Measurements from ENCODE around the gene YAE1. TPM values are rescaled to one million over a fixed set of nuclear protein-coding genes. Genes with fewer than 3 reads are reported as not detected.
A peak's percentile ranks its signal among the peaks of the same experiment; 100 is the strongest.

YAE1 gene
- total RNA-seq (3.7 TPM), polyA plus RNA-seq (10 to 100 TPM; 13.8 to 23.3 (median 19.2) TPM)

- peaks cover 14 to 39% (median 21%) of the 10 kb centered on the region in 4 donors for H3K4me1 Mint-ChIP-seq
Measured at GRCh38 chr7:39566023-39566921, at the start of gene YAE1. YAE1 (plus strand) TSS chr7:39566404; CDS start chr7:39566419, 15 bp downstream.

GRCh38 chr7:39516498-39516897, 49.7 kb upstream of the YAE1 start:
- H3K9me3 ChIP-seq (ENCODE audit: control insufficient read depth in 2 of 2, low read length in 2 of 2): no peaks in the 10 kb centered on the region
- no peak overlapping the region for H3K27ac Mint-ChIP-seq
- no peak for DNase-seq
- no peaks in the 10 kb centered on the region for H3K9me3 Mint-ChIP-seq
- H3K36me3 ChIP-seq (ENCODE audit: control insufficient read depth, insufficient read depth, low read length): no peaks in the 10 kb centered on the region
- H3K27ac ChIP-seq (ENCODE audit: insufficient read depth, low read length, poor library complexity, severe bottlenecking): no peak overlapping the region
- no peak for ATAC-seq (ENCODE audit: low read depth in 2 of 2)
- H3K4me1 Mint-ChIP-seq: peaks cover 0 to 4% (median 1%) of the 10 kb centered on the region in 4 donors
- no peak overlapping the region for H3K4me3 ChIP-seq (ENCODE audit: low read depth, low read length)
- H3K36me3 Mint-ChIP-seq: no peaks in the 10 kb centered on the region
- peaks cover 12% of the 10 kb centered on the region for H3K27me3 Mint-ChIP-seq
- H3K27me3 ChIP-seq (ENCODE audit: control insufficient read depth, insufficient read depth, low read length): no peaks in the 10 kb centered on the region
- H3K4me3 Mint-ChIP-seq: no peak overlapping the region
- no peaks in the 10 kb centered on the region for H3K4me1 ChIP-seq (ENCODE audit: control insufficient read depth, insufficient read depth, low read length, poor library complexity, severe bottlenecking)

More at GRCh38 chr7:39566023-39566921, at the start of gene YAE1:
- Histone ChIP-seq H3K36me3 (ENCODE audit: control insufficient read depth, insufficient read depth, low read length) (peaks cover 3% of the 10 kb centered on the region), H3K4me1 (ENCODE audit: control insufficient read depth, insufficient read depth, low read length, poor library complexity, severe bottlenecking) (peaks cover 12% of the 10 kb centered on the region), H3K4me3 (ENCODE audit: low read depth, low read length) (peak within 1 kb of the TSS; percentile 95), H3K9me3 (ENCODE audit: control insufficient read depth in 2 of 2, low read length in 2 of 2) (no peaks in the 10 kb centered on the region), H3K27ac (ENCODE audit: insufficient read depth, low read length, poor library complexity, severe bottlenecking) (peak within 1 kb of the TSS; percentile 72), H3K27me3 (ENCODE audit: control insufficient read depth, insufficient read depth, low read length) (no peaks in the 10 kb centered on the region)
- ATAC-seq (ENCODE audit: low read depth in 2 of 2) (peak; percentile 94), DNase-seq (peak; percentile 61 to 90 (median 77))
- Mint-ChIP-seq H3K27me3 (peaks cover 7% of the 10 kb centered on the region), H3K36me3 (no peaks in the 10 kb centered on the region), H3K27ac (peak within 1 kb of the TSS; percentile 94 to 98 (median 96)), H3K4me3 (peak within 1 kb of the TSS; percentile 94 to 99 (median 96)), H3K9me3 (peaks cover 0 to under 1% (median 0%) of the 10 kb centered on the region in 7 donors)

DNA sequence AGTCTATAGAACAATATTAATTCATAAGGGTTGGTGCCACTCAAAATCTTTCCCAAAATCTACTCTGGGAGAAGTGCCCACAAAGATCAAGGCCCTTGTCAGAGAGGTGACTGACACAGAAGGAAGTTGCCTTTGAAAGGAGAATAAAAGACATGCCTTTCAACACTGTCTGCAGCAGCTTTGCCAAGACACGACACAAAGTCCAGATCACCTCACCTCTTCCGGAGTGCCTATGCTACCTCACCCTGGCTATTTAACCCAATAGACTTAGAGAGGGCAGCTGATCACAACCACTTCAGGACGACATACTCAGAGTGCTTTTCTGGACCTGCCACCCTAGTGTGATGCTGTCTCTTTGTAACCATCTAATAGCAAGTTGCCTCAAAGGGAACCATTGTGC, 49.0 kb upstream of the YAE1 start:
- no peaks in the 10 kb centered on the region for H3K36me3 Mint-ChIP-seq
- no peak for ATAC-seq (ENCODE audit: low read depth in 2 of 2)
- no peak overlapping the region for H3K27ac Mint-ChIP-seq

DNA sequence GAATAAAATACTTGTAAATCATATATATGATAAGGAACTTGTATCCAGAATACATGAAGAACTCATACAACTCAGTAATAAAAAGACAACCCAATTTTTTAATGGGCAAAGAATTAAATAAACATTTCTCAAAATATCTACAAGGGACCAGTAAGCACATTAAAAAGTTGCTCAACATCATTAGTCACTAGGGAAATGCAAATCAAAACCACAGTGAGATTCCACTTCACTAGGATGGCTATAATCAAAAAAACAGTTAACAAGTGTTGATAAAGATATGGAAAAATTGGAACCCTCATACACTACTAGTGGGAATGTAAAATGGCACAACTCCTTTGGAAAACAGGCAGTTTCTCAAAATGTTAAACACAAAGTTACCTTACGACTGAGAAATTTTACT, 40.3 kb upstream of the YAE1 start:
- H3K4me3 Mint-ChIP-seq: no peak overlapping the region
- H3K27me3 Mint-ChIP-seq: peaks cover 31% of the 10 kb centered on the region
- H3K36me3 Mint-ChIP-seq: no peaks in the 10 kb centered on the region
- H3K27ac ChIP-seq (ENCODE audit: insufficient read depth, low read length, poor library complexity, severe bottlenecking): no peak overlapping the region
- peaks cover 6% of the 10 kb centered on the region for H3K27me3 ChIP-seq (ENCODE audit: control insufficient read depth, insufficient read depth, low read length)
- no peaks in the 10 kb centered on the region for H3K4me1 ChIP-seq (ENCODE audit: control insufficient read depth, insufficient read depth, low read length, poor library complexity, severe bottlenecking)
- no peaks in the 10 kb centered on the region for H3K36me3 ChIP-seq (ENCODE audit: control insufficient read depth, insufficient read depth, low read length)
- no peak overlapping the region for H3K4me3 ChIP-seq (ENCODE audit: low read depth, low read length)
- no peak overlapping the region for H3K27ac Mint-ChIP-seq
- no peaks in the 10 kb centered on the region for H3K9me3 Mint-ChIP-seq
- no peak for DNase-seq
- no peaks in the 10 kb centered on the region for H3K4me1 Mint-ChIP-seq
- no peaks in the 10 kb centered on the region for H3K9me3 ChIP-seq (ENCODE audit: control insufficient read depth in 2 of 2, low read length in 2 of 2)
- no peak for ATAC-seq (ENCODE audit: low read depth in 2 of 2)

More for the DNA sequence above, 49.0 kb upstream of the YAE1 start:
- no peaks in the 10 kb centered on the region for H3K9me3 ChIP-seq (ENCODE audit: control insufficient read depth in 2 of 2, low read length in 2 of 2)
- Mint-ChIP-seq H3K9me3 (no peaks in the 10 kb centered on the region), H3K4me1 (peaks cover 0 to 4% (median 1%) of the 10 kb centered on the region in 4 donors), H3K4me3 (no peak overlapping the region), H3K27me3 (peaks cover 17% of the 10 kb centered on the region)
- no peaks in the 10 kb centered on the region for H3K4me1 ChIP-seq (ENCODE audit: control insufficient read depth, insufficient read depth, low read length, poor library complexity, severe bottlenecking)
- H3K36me3 ChIP-seq (ENCODE audit: control insufficient read depth, insufficient read depth, low read length): no peaks in the 10 kb centered on the region
- DNase-seq: no peak
- H3K27ac ChIP-seq (ENCODE audit: insufficient read depth, low read length, poor library complexity, severe bottlenecking): no peak overlapping the region
- no peaks in the 10 kb centered on the region for H3K27me3 ChIP-seq (ENCODE audit: control insufficient read depth, insufficient read depth, low read length)
- H3K4me3 ChIP-seq (ENCODE audit: low read depth, low read length): no peak overlapping the region

DNA sequence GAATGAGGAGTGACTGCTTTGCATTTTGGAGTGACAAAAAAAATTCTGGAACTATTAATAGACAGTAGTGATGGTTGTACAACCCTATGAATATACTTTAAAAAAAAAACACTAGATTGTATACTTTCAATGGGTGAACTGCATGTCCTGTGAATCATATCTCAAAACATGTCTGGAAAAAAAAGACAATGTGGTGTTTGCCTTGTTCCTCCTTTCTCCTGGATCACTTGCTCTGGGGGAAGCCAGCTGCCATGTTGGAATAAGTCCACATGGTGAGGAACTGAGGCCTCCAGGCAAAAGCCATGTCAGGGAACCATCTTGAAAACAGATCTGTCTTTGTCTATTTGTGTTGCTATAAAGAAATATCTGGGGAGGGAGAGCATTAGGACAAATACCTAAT, 39.5 kb upstream of the YAE1 start:
- Mint-ChIP-seq H3K27ac (no peak overlapping the region), H3K9me3 (no peaks in the 10 kb centered on the region), H3K27me3 (peaks cover 25% of the 10 kb centered on the region), H3K4me1 (no peaks in the 10 kb centered on the region), H3K36me3 (no peaks in the 10 kb centered on the region), H3K4me3 (no peak overlapping the region)
- peaks cover 6% of the 10 kb centered on the region for H3K27me3 ChIP-seq (ENCODE audit: control insufficient read depth, insufficient read depth, low read length)
- H3K4me1 ChIP-seq (ENCODE audit: control insufficient read depth, insufficient read depth, low read length, poor library complexity, severe bottlenecking): no peaks in the 10 kb centered on the region
- H3K4me3 ChIP-seq (ENCODE audit: low read depth, low read length): no peak overlapping the region
- H3K9me3 ChIP-seq (ENCODE audit: control insufficient read depth in 2 of 2, low read length in 2 of 2): no peaks in the 10 kb centered on the region
- ATAC-seq (ENCODE audit: low read depth in 2 of 2) (no peak), DNase-seq (no peak)
- H3K27ac ChIP-seq (ENCODE audit: insufficient read depth, low read length, poor library complexity, severe bottlenecking): no peak overlapping the region
- no peaks in the 10 kb centered on the region for H3K36me3 ChIP-seq (ENCODE audit: control insufficient read depth, insufficient read depth, low read length)

GRCh38 chr7:39527296-39527695, 38.9 kb upstream of the YAE1 start:
- Histone ChIP-seq H3K4me1 (ENCODE audit: control insufficient read depth, insufficient read depth, low read length, poor library complexity, severe bottlenecking) (no peaks in the 10 kb centered on the region), H3K36me3 (ENCODE audit: control insufficient read depth, insufficient read depth, low read length) (no peaks in the 10 kb centered on the region), H3K27ac (ENCODE audit: insufficient read depth, low read length, poor library complexity, severe bottlenecking) (no peak overlapping the region), H3K27me3 (ENCODE audit: control insufficient read depth, insufficient read depth, low read length) (peaks cover 6% of the 10 kb centered on the region), H3K9me3 (ENCODE audit: control insufficient read depth in 2 of 2, low read length in 2 of 2) (no peaks in the 10 kb centered on the region), H3K4me3 (ENCODE audit: low read depth, low read length) (no peak overlapping the region)
- Mint-ChIP-seq H3K4me1 (no peaks in the 10 kb centered on the region), H3K36me3 (no peaks in the 10 kb centered on the region), H3K9me3 (no peaks in the 10 kb centered on the region), H3K27ac (no peak overlapping the region), H3K4me3 (no peak overlapping the region), H3K27me3 (peaks cover 23% of the 10 kb centered on the region)
- ATAC-seq (ENCODE audit: low read depth in 2 of 2): no peak
- no peak for DNase-seq

GRCh38 chr7:39527951-39528350, 38.3 kb upstream of the YAE1 start:
- Mint-ChIP-seq H3K4me3 (no peak overlapping the region), H3K9me3 (no peaks in the 10 kb centered on the region), H3K27me3 (peaks cover 25% of the 10 kb centered on the region), H3K4me1 (no peaks in the 10 kb centered on the region), H3K27ac (no peak overlapping the region), H3K36me3 (no peaks in the 10 kb centered on the region)
- H3K27ac ChIP-seq (ENCODE audit: insufficient read depth, low read length, poor library complexity, severe bottlenecking): no peak overlapping the region
- DNase-seq (no peak), ATAC-seq (ENCODE audit: low read depth in 2 of 2) (no peak)
- H3K36me3 ChIP-seq (ENCODE audit: control insufficient read depth, insufficient read depth, low read length): no peaks in the 10 kb centered on the region
- no peaks in the 10 kb centered on the region for H3K4me1 ChIP-seq (ENCODE audit: control insufficient read depth, insufficient read depth, low read length, poor library complexity, severe bottlenecking)
- H3K27me3 ChIP-seq (ENCODE audit: control insufficient read depth, insufficient read depth, low read length): peaks cover 6% of the 10 kb centered on the region
- no peaks in the 10 kb centered on the region for H3K9me3 ChIP-seq (ENCODE audit: control insufficient read depth in 2 of 2, low read length in 2 of 2)
- no peak overlapping the region for H3K4me3 ChIP-seq (ENCODE audit: low read depth, low read length)

- no peaks in the 10 kb centered on the region for H3K36me3 Mint-ChIP-seq
- no peaks in the 10 kb centered on the region for H3K9me3 Mint-ChIP-seq
- no peak overlapping the region for H3K27ac Mint-ChIP-seq
- no peak for ATAC-seq (ENCODE audit: low read depth in 2 of 2)
- H3K9me3 ChIP-seq (ENCODE audit: control insufficient read depth in 2 of 2, low read length in 2 of 2): no peaks in the 10 kb centered on the region
- no peak overlapping the region for H3K4me3 ChIP-seq (ENCODE audit: low read depth, low read length)
- DNase-seq: no peak
- no peak overlapping the region for H3K4me3 Mint-ChIP-seq
- H3K27me3 Mint-ChIP-seq: peaks cover 25% of the 10 kb centered on the region
- H3K36me3 ChIP-seq (ENCODE audit: control insufficient read depth, insufficient read depth, low read length): no peaks in the 10 kb centered on the region
- no peaks in the 10 kb centered on the region for H3K4me1 Mint-ChIP-seq
- H3K4me1 ChIP-seq (ENCODE audit: control insufficient read depth, insufficient read depth, low read length, poor library complexity, severe bottlenecking): no peaks in the 10 kb centered on the region
- peaks cover 6% of the 10 kb centered on the region for H3K27me3 ChIP-seq (ENCODE audit: control insufficient read depth, insufficient read depth, low read length)
- H3K27ac ChIP-seq (ENCODE audit: insufficient read depth, low read length, poor library complexity, severe bottlenecking): no peak overlapping the region
Measured at GRCh38 chr7:39528849-39529248, 37.4 kb upstream of the YAE1 start.
